Endothelial cell of umbilical vein (primary cell): ENCODE results near the gene CKS2.
A peak's percentile ranks its signal among the peaks of the same experiment; 100 is the strongest.

ENCODE experiments used
- EZH2 ChIP-seq: IDR thresholded peaks from 2 replicates; pipeline ENCODE4 v1.6.1; 2012; ENCODE audit warnings: borderline replicate concordance, low read depth, mild to moderate bottlenecking, moderate library complexity, low read length, inconsistent platforms; ENCODE audit not compliant: severe bottlenecking
- POLR2A ChIP-seq: IDR thresholded peaks from 2 replicates; pipeline ENCODE4 v1.6.1; 2012; ENCODE audit warnings: low read depth, mild to moderate bottlenecking, control low read depth, low read length
- TF ChIP-seq, protein P1 (sequence below), 2 donors: IDR thresholded peaks; 1 replicate in 1 of 2; 2 replicates in 1 of 2; pipeline ENCODE4 v1.5.1; 2011; ENCODE audit warnings: low read length in 2 of 2, mild to moderate bottlenecking in 2 of 2, moderate library complexity in 2 of 2, control low read depth in 1 of 2, inconsistent platforms in 1 of 2, low read depth in 1 of 2; ENCODE audit not compliant: insufficient read depth in 1 of 2; ENCODE audit errors: extremely low read depth in 1 of 2

DNA sequence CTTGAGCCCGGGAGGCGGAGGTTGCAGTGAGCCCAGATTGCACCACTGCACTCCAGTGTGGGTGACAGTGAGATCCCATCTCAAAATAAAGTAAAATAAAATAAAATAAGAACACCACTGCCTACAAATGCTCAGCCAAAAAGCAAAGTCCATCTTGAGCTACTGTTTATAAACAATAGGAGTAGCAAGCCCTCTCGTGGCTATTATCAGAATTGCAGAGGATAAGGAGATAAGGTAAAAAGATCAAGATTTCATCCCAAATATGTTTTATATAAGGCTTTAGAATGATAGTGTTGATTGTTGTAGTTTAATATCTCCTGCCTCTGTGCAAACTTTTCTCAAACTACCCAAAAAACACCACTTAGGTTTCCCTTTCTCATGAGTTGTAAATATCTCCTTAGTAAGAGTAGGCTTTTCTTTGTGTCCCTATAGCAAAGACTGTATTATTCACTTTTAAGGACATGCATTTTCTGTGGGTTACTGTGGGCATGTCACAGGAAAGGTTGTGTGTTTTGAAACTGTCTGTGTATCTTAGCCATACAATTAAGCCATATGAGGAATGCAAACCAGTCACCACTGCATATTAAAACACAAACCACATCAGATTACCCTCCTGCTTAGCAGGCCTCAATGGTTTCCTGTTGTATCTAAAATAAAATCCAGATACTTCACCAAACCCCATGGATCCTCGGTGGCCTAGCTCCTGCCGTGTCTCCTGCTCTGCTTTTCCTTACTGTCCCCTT is 31.8 kb upstream of the CKS2 start:
- TF ChIP-seq, protein P1, sequence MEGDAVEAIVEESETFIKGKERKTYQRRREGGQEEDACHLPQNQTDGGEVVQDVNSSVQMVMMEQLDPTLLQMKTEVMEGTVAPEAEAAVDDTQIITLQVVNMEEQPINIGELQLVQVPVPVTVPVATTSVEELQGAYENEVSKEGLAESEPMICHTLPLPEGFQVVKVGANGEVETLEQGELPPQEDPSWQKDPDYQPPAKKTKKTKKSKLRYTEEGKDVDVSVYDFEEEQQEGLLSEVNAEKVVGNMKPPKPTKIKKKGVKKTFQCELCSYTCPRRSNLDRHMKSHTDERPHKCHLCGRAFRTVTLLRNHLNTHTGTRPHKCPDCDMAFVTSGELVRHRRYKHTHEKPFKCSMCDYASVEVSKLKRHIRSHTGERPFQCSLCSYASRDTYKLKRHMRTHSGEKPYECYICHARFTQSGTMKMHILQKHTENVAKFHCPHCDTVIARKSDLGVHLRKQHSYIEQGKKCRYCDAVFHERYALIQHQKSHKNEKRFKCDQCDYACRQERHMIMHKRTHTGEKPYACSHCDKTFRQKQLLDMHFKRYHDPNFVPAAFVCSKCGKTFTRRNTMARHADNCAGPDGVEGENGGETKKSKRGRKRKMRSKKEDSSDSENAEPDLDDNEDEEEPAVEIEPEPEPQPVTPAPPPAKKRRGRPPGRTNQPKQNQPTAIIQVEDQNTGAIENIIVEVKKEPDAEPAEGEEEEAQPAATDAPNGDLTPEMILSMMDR (IDR thresholded peaks at IDR 0.05; ENCODE audit: extremely low read depth in 1 of 2, insufficient read depth in 1 of 2, low read depth in 1 of 2, low read length in 2 of 2): peak; percentile 47 to 58
- TF ChIP-seq POLR2A (no peak), EZH2 (no peak)
